Measurements from ENCODE around the gene RMC1.
A peak's percentile ranks its signal among the peaks of the same experiment; 100 is the strongest.
"Not testable (repeated sequence)": the region's sequence is repeated elsewhere in the genome, so short reads cannot be mapped to it uniquely, and the experiment has no call there.

Gene RMC1

GRCh38 chr18:23502516-23503037 lies 734 bp upstream of the RMC1 start:
- POLR2A ChIA-PET: no interaction called here
- TF ChIP-seq, protein P1, sequence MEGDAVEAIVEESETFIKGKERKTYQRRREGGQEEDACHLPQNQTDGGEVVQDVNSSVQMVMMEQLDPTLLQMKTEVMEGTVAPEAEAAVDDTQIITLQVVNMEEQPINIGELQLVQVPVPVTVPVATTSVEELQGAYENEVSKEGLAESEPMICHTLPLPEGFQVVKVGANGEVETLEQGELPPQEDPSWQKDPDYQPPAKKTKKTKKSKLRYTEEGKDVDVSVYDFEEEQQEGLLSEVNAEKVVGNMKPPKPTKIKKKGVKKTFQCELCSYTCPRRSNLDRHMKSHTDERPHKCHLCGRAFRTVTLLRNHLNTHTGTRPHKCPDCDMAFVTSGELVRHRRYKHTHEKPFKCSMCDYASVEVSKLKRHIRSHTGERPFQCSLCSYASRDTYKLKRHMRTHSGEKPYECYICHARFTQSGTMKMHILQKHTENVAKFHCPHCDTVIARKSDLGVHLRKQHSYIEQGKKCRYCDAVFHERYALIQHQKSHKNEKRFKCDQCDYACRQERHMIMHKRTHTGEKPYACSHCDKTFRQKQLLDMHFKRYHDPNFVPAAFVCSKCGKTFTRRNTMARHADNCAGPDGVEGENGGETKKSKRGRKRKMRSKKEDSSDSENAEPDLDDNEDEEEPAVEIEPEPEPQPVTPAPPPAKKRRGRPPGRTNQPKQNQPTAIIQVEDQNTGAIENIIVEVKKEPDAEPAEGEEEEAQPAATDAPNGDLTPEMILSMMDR (IDR thresholded peaks at IDR 0.05; ENCODE audit: insufficient read depth, low read length, missing control alignments): no peak
- DNase-seq (ENCODE audit: low read depth, low spot score): no peak
- CTCF ChIA-PET: interaction anchor here (2.2 to 2.6 kb wide), 2 partner anchors 85 to 200 kb away, joined by 7 to 14 read pairs; no protein-coding TSS in a partner anchor
- H3K4me3 ChIP-seq (ENCODE audit: low read depth, low read length): peak overlapping the region; percentile 83

DNA sequence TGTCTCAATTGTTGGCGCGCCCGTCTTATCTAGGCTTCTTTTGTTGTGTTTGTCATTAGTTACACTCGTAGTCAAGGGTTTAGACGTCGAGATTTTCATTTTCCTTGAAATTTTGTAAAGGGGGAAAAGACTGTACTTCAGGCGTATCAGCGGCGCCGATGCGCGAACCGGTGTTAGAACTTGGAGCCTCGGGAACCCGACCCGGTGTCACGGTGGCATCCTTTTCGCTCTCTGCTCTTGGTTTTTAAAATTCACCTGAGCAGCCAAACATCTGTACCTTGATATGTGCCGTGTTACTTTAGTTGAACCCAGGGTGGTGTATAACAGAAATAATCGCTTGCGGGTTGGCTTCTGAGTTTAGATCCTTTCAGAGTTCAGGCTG lies 643 bp downstream of the RMC1 start:
- POLR2A ChIA-PET: no interaction called here
- CTCF ChIA-PET: interaction anchor here (0.6 to 1.7 kb wide), 3 partner anchors 10 to 473 kb away, joined by 3 to 6 read pairs (median 3); no protein-coding TSS in a partner anchor

GRCh38 chr18:23504720-23505119 lies 1.4 kb downstream of the RMC1 start:
- DNase-seq (ENCODE audit: low read depth, low spot score): no peak
- TF ChIP-seq, protein P1 (IDR thresholded peaks at IDR 0.05; ENCODE audit: insufficient read depth, low read length, missing control alignments): no peak
- ChIA-PET CTCF (interaction anchor here (0.6 to 4.6 kb wide), 12 partner anchors 10 to 473 kb away, joined by 3 to 51 read pairs (median 3); no protein-coding TSS in a partner anchor), POLR2A (no interaction called here)
- H3K4me3 ChIP-seq (ENCODE audit: low read depth, low read length): peak overlapping the region; percentile 83

More for the DNA sequence above, 643 bp downstream of the RMC1 start:
- TF ChIP-seq, protein P1 (IDR thresholded peaks at IDR 0.05; ENCODE audit: insufficient read depth, low read length, missing control alignments): no peak
- H3K4me3 ChIP-seq (ENCODE audit: low read depth, low read length): peak overlapping the region; percentile 83
- DNase-seq (ENCODE audit: low read depth, low spot score): no peak

DNA sequence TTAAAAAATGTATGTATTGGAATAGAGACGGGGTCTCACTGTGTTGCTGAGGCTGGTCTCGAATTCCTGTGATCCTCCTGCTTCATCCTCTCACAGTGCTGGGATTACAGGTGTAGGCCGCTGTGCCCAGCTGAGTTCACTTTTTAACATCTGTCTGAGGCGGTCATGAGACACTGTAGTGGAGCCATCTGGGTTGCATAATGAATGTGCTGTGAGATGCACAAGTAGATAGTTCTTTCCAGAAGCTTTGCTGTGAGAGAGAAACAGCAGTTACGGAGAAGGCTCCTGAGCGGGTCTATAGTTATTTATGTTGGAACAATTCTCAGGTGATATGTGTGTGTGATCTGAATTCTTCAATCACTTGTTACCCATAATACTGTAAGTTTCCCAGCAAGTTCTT lies 3.1 kb downstream of the RMC1 start:
- CTCF ChIA-PET: interaction anchor here (1.0 to 4.6 kb wide), 4 partner anchors 9 to 196 kb away, joined by 3 to 51 read pairs (median 4); no protein-coding TSS in a partner anchor
- H3K4me3 ChIP-seq (ENCODE audit: low read depth, low read length): no peak overlapping the region
- POLR2A ChIA-PET: no interaction called here
- TF ChIP-seq, protein P1 (IDR thresholded peaks at IDR 0.05; ENCODE audit: insufficient read depth, low read length, missing control alignments): no peak
- DNase-seq (ENCODE audit: low read depth, low spot score): no peak

DNA sequence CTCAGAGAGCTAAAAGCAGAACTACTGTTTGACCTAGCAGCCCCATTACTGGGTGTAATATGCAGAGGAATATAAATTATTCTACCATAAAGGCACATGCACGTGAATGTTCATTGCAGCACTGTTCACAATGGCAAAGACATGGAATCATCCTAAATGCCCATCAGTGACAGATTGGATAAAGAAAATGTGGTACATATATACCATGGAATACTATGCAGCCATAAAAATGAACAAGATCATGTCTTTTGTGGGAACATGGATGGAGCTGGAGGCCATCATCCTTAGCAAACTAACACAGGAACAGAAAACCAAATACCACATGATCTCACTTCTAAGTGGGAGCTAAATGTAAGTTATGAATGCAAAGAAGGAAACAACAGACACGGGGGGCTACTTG lies 7.6 kb downstream of the RMC1 start:
- H3K4me3 ChIP-seq (ENCODE audit: low read depth, low read length); DNase-seq (ENCODE audit: low read depth, low spot score); POLR2A ChIA-PET: not testable (repeated sequence)
- CTCF ChIA-PET: interaction anchor here (0.6 to 1.7 kb wide), 5 partner anchors 12 to 285 kb away, joined by 3 to 8 read pairs (median 3); no protein-coding TSS in a partner anchor

- CTCF ChIA-PET: interaction anchor here (1.0 to 1.5 kb wide), 2 partner anchors 54 to 75 kb away, joined by 3 to 4 read pairs; no protein-coding TSS in a partner anchor
- DNase-seq (ENCODE audit: low read depth, low spot score); H3K4me3 ChIP-seq (ENCODE audit: low read depth, low read length); POLR2A ChIA-PET: not testable (repeated sequence)
Measured at GRCh38 chr18:23512216-23512615, 8.9 kb downstream of the RMC1 start.

- ChIA-PET CTCF (interaction anchor here (1.0 to 1.5 kb wide), 2 partner anchors 54 to 75 kb away, joined by 3 to 4 read pairs; no protein-coding TSS in a partner anchor), POLR2A (no interaction called here)
- TF ChIP-seq, protein P1 (IDR thresholded peaks at IDR 0.05; ENCODE audit: insufficient read depth, low read length, missing control alignments): no peak
Measured at GRCh38 chr18:23512641-23513040, 9.3 kb downstream of the RMC1 start.

More at GRCh38 chr18:23512641-23513040, 9.3 kb downstream of the RMC1 start:
- DNase-seq (ENCODE audit: low read depth, low spot score): no peak
- H3K4me3 ChIP-seq (ENCODE audit: low read depth, low read length): no peak overlapping the region

Data from AG04449 (cell line).